IgD-negative memory B cell (primary cell): ENCODE measurements around the gene DCST1. TPM values are rescaled to one million over a fixed set of nuclear protein-coding genes. Genes with fewer than 3 reads are reported as not detected.

Experiments used
- H3K27ac Mint-ChIP-seq, 3 donors: one replicate each; pipeline ENCODE4 v1.8.0; 2020 to 2022; ENCODE audit warnings: mild to moderate bottlenecking in 3 of 3, mixed read lengths in 3 of 3, moderate library complexity in 1 of 3
- H3K27me3 Mint-ChIP-seq: one replicate; pipeline ENCODE4 v1.8.0; 2021; ENCODE audit warnings: mixed read lengths
- H3K36me3 Mint-ChIP-seq: one replicate; pipeline ENCODE4 v1.8.0; 2020; ENCODE audit warnings: mild to moderate bottlenecking, mixed read lengths
- H3K4me1 Mint-ChIP-seq, 3 donors: one replicate each; pipeline ENCODE4 v1.8.0; 2020 to 2022; ENCODE audit warnings: mixed read lengths in 3 of 3, mild to moderate bottlenecking in 1 of 3
- H3K4me3 Mint-ChIP-seq, 4 donors: one replicate each; pipeline ENCODE4 v1.8.0; 2020 to 2022; ENCODE audit warnings: mild to moderate bottlenecking in 4 of 4, mixed read lengths in 4 of 4, moderate library complexity in 3 of 4
- H3K9me3 Mint-ChIP-seq, 3 donors: one replicate each; pipeline ENCODE4 v1.8.0; 2020 to 2021; ENCODE audit warnings: mixed read lengths in 3 of 3, mild to moderate bottlenecking in 1 of 3
- polyA plus RNA-seq: library from polyadenylated mRNA; unstranded; fragments of 300-500 nt; fragmentation: Illumina TruSeq; gene quantifications from one replicate; pipeline ENCODE4 v1.2.3, GENCODE V29; 2021

DCST1 gene
- polyA plus RNA-seq, 1 donor from 2014 or later: not detected

- no peaks in the 10 kb centered on the region for H3K36me3 Mint-ChIP-seq
- H3K4me1 Mint-ChIP-seq: peaks cover 15 to 21% (median 15%) of the 10 kb centered on the region in 3 donors
- H3K9me3 Mint-ChIP-seq: peaks cover 0 to 1% (median 0%) of the 10 kb centered on the region in 3 donors
- no peak overlapping the region for H3K27ac Mint-ChIP-seq
- no peak overlapping the region for H3K4me3 Mint-ChIP-seq
- no peaks in the 10 kb centered on the region for H3K27me3 Mint-ChIP-seq
Measured at GRCh38 chr1:155060736-155061135, 27.1 kb downstream of the DCST1 start.

- H3K9me3 Mint-ChIP-seq: no peaks in the 10 kb centered on the region
- peaks cover 15 to 23% (median 17%) of the 10 kb centered on the region in 3 donors for H3K4me1 Mint-ChIP-seq
- H3K27ac Mint-ChIP-seq: peak overlapping the region in 1 of 3 donors; percentile 40
- H3K27me3 Mint-ChIP-seq: no peaks in the 10 kb centered on the region
- no peaks in the 10 kb centered on the region for H3K36me3 Mint-ChIP-seq
- peak overlapping the region; percentile 72 to 89 (median 81) for H3K4me3 Mint-ChIP-seq
Measured at GRCh38 chr1:155061381-155062150, 27.9 kb downstream of the DCST1 start.

- no peaks in the 10 kb centered on the region for H3K36me3 Mint-ChIP-seq
- peaks cover 15 to 28% (median 20%) of the 10 kb centered on the region in 3 donors for H3K4me1 Mint-ChIP-seq
- no peaks in the 10 kb centered on the region for H3K27me3 Mint-ChIP-seq
- H3K9me3 Mint-ChIP-seq: no peaks in the 10 kb centered on the region
- H3K4me3 Mint-ChIP-seq: peak overlapping the region; percentile 88 to 95 (median 93)
- H3K27ac Mint-ChIP-seq: peak overlapping the region in 1 of 3 donors; percentile 69
Measured at GRCh38 chr1:155062151-155062686, 28.6 kb downstream of the DCST1 start.

GRCh38 chr1:155062702-155063411 lies 29.2 kb downstream of the DCST1 start:
- Mint-ChIP-seq H3K9me3 (no peaks in the 10 kb centered on the region), H3K36me3 (no peaks in the 10 kb centered on the region), H3K27ac (peak overlapping the region; percentile 28 to 86 (median 69)), H3K4me3 (peak overlapping the region; percentile 88 to 95 (median 93)), H3K27me3 (no peaks in the 10 kb centered on the region), H3K4me1 (peaks cover 15 to 31% (median 20%) of the 10 kb centered on the region in 3 donors)

- Mint-ChIP-seq H3K4me1 (peaks cover 15 to 31% (median 20%) of the 10 kb centered on the region in 3 donors), H3K9me3 (no peaks in the 10 kb centered on the region), H3K36me3 (no peaks in the 10 kb centered on the region), H3K27ac (peak within 1 kb of the TSS; percentile 33 to 86 (median 69)), H3K27me3 (no peaks in the 10 kb centered on the region), H3K4me3 (peak within 1 kb of the TSS; percentile 88 to 97 (median 93))
Measured at GRCh38 chr1:155063550-155064110, 30.0 kb downstream of the DCST1 start, which contains the start of gene EFNA4. TSS of gene EFNA4 (plus strand) at chr1:155063740. CDS start at chr1:155063824, 84 bp downstream.

GRCh38 chr1:155064111-155064831 lies 30.6 kb downstream of the DCST1 start:
- Mint-ChIP-seq H3K4me1 (peaks cover 15 to 31% (median 20%) of the 10 kb centered on the region in 3 donors), H3K27ac (peak overlapping the region; percentile 33 to 63 (median 44)), H3K27me3 (no peaks in the 10 kb centered on the region)

GRCh38 chr1:155064832-155065429 lies 31.3 kb downstream of the DCST1 start:
- H3K4me1 Mint-ChIP-seq: peaks cover 15 to 31% (median 20%) of the 10 kb centered on the region in 3 donors
- H3K9me3 Mint-ChIP-seq: no peaks in the 10 kb centered on the region
- peak overlapping the region; percentile 83 to 97 (median 88) for H3K4me3 Mint-ChIP-seq
- peak overlapping the region; percentile 33 to 63 (median 44) for H3K27ac Mint-ChIP-seq
- H3K36me3 Mint-ChIP-seq: no peaks in the 10 kb centered on the region
- H3K27me3 Mint-ChIP-seq: no peaks in the 10 kb centered on the region

More at GRCh38 chr1:155064111-155064831, 30.6 kb downstream of the DCST1 start:
- Mint-ChIP-seq H3K36me3 (no peaks in the 10 kb centered on the region), H3K4me3 (peak overlapping the region; percentile 83 to 97 (median 88)), H3K9me3 (no peaks in the 10 kb centered on the region)

- Mint-ChIP-seq H3K27ac (peak overlapping the region in 1 of 3 donors; percentile 81), H3K9me3 (no peaks in the 10 kb centered on the region), H3K36me3 (peaks cover 3% of the 10 kb centered on the region), H3K27me3 (no peaks in the 10 kb centered on the region), H3K4me3 (peak overlapping the region in 3 of 4 donors; percentile 7 to 56 (median 41)), H3K4me1 (peaks cover 22 to 29% (median 23%) of the 10 kb centered on the region in 3 donors)
Measured at GRCh38 chr1:155066777-155067176, 33.2 kb downstream of the DCST1 start.

- peaks cover 3% of the 10 kb centered on the region for H3K36me3 Mint-ChIP-seq
- peak overlapping the region in 1 of 4 donors; percentile 81 for H3K4me3 Mint-ChIP-seq
- peak overlapping the region in 2 of 3 donors; percentile 58 to 67 for H3K27ac Mint-ChIP-seq
- H3K4me1 Mint-ChIP-seq: peaks cover 25 to 32% (median 29%) of the 10 kb centered on the region in 3 donors
- no peaks in the 10 kb centered on the region for H3K27me3 Mint-ChIP-seq
- H3K9me3 Mint-ChIP-seq: no peaks in the 10 kb centered on the region
Measured at GRCh38 chr1:155068599-155068998, 35.0 kb downstream of the DCST1 start.

GRCh38 chr1:155069551-155070157 lies 36.0 kb downstream of the DCST1 start:
- peak overlapping the region in 2 of 4 donors; percentile 29 to 57 for H3K4me3 Mint-ChIP-seq
- no peaks in the 10 kb centered on the region for H3K27me3 Mint-ChIP-seq
- H3K36me3 Mint-ChIP-seq: peaks cover 3% of the 10 kb centered on the region
- peaks cover 24 to 30% (median 28%) of the 10 kb centered on the region in 3 donors for H3K4me1 Mint-ChIP-seq
- H3K27ac Mint-ChIP-seq: peak overlapping the region in 1 of 3 donors; percentile 58
- no peaks in the 10 kb centered on the region for H3K9me3 Mint-ChIP-seq

- Mint-ChIP-seq H3K27me3 (no peaks in the 10 kb centered on the region), H3K9me3 (no peaks in the 10 kb centered on the region), H3K36me3 (peaks cover 3% of the 10 kb centered on the region), H3K27ac (no peak overlapping the region), H3K4me3 (peak overlapping the region in 2 of 4 donors; percentile 49 to 86), H3K4me1 (peaks cover 24 to 26% (median 25%) of the 10 kb centered on the region in 3 donors)
Measured at GRCh38 chr1:155070158-155070621, 36.6 kb downstream of the DCST1 start.

- peak overlapping the region in 2 of 3 donors; percentile 85 to 92 for H3K27ac Mint-ChIP-seq
- H3K4me3 Mint-ChIP-seq: peak overlapping the region; percentile 49 to 90 (median 86)
- no peaks in the 10 kb centered on the region for H3K27me3 Mint-ChIP-seq
- peaks cover 3% of the 10 kb centered on the region for H3K36me3 Mint-ChIP-seq
- H3K9me3 Mint-ChIP-seq: no peaks in the 10 kb centered on the region
- H3K4me1 Mint-ChIP-seq: peaks cover 24 to 26% (median 25%) of the 10 kb centered on the region in 3 donors
Measured at GRCh38 chr1:155070721-155071569, 37.3 kb downstream of the DCST1 start.
